Skin epidermis (tissue), 12 donors: Measurements from ENCODE around the gene UBE2H.
"Not testable (repeated sequence)": the region's sequence is repeated elsewhere in the genome, so short reads cannot be mapped to it uniquely, and the experiment has no call there.

Source experiments
- H3K27ac ChIP-seq, 21 experiments: fragments of 200-600 bp; sonication (generic) in 11 of 21; one replicate each; pipeline ENCODE4 v1.5.0; 2020; ENCODE audit warnings: mild to moderate bottlenecking in 3 of 21, inconsistent platforms in 2 of 21, moderate library complexity in 2 of 21
- H3K4me3 ChIP-seq, 7 experiments: fragments of 200-600 bp; sonication (generic) in 2 of 7; one replicate each; pipeline ENCODE4 v1.5.0; 2020; ENCODE audit warnings: inconsistent platforms in 2 of 7, mild to moderate bottlenecking in 2 of 7, moderate library complexity in 1 of 7

UBE2H gene

DNA sequence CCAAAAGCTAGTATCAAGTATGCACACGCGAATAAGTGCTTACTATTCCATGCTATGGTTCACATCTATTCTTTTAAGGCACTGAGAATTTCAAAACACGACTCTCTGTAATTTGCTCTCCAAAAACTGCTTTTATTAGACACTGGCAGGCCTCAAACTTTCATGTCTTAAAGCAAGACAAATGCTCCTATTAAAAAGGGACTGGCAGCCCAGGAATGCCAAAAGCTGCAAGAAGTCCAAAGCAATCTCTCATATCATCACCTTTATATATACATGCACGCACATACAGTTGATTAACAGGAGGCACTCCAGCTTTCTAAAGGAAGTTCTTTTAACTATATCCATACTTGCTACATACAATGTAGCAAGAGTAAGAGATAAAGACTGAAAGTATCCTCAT, 34.8 kb downstream of the UBE2H start:
- no peak overlapping the region for H3K27ac ChIP-seq

DNA sequence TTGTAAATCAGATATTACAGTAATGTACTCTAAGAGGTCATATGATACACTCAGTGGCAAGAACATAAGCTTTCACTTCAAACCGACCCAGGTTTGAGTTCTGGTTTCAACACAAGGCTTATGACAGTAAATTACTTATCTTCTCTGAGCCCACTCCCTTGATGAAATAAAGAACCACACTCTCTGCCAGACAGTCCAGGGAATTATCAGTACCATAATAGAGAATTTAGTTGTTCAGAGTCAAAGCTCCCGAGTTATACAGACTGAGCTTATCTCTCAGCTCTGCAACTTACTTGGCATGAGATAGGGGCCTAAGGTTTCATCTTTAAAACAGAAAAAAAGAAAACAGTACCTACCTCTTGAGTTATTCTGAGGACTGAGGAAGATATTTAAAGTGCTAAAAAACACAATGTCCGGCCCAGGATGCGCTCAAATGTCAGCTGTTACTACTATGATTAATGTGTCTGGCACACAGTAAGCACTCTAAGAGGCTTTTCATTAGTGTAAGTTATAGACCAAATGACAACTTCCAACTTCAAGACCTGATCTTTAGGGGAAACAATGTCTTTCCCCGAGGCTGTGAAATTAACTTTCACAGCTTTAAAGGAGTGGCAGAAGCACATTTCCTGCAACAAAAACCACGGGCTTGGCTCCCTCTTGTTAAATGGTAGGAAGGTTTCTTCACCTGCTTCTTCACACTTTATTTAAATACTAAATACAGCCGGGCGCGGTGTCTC, 38.1 kb downstream of the UBE2H start:
- Histone ChIP-seq H3K27ac (peak overlapping the region in 3 of 21 experiments; percentile 11 to 27 (median 23)), H3K4me3 (no peak overlapping the region)

More for the DNA sequence above, 34.8 kb downstream of the UBE2H start:
- H3K4me3 ChIP-seq: no peak overlapping the region

DNA sequence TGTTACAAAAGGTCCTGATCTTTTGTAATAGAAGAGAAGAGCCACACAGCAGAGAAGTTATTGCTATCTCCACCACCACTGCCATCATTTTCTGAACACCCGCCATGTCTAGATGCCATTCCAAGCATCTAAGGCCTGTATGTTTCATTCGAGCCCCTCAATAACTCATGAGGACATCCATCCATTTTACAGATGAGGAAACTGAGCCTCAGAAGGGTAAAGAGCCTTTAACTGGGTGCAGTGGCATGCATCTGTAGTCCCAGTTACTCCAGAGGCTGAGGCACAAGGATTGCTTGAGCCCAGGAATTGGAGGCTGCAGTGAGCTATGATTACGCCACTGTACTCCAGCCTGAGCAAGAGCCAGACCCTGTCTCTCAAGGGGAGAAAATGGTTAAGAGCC, 39.3 kb downstream of the UBE2H start:
- no peak overlapping the region for H3K4me3 ChIP-seq
- no peak overlapping the region for H3K27ac ChIP-seq

DNA sequence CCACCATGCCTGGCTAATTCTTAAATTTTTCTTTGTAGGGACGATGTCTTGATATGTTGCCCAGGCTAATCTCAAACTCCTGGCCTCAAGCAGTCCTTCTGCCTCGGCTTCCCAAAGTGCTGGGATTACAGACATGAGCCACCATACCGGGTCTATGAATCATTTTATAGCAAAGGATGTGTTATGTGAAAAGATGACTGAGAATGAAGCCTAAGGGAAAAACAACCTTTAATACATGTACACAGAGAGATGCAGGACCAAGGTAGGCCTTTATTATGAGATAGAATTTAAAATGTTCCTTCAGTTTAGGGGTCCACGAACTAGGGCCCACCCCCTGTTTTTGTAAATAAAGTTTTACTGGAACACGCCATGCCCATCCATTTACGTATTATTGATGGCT, 41.0 kb downstream of the UBE2H start:
- Histone ChIP-seq H3K27ac (no peak overlapping the region), H3K4me3 (no peak overlapping the region)

DNA sequence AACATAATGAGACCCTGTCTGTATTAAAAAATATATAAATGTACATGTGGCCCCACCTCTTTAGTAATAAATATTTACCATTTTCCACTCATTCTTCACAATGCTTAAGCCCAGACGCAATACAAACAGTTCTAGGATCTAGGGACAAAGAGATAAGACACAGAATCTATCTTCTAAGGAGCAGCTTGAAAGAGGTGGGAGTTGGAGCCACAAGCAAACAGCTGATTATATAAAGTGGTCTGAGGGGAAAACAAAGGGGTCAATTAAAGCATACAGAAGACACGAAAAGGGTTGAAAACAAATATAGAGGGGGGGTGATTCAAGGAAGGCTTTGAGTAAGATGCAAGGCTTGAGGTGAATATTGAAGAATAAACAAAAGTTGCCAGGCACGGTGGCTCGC, 43.1 kb downstream of the UBE2H start:
- Histone ChIP-seq H3K4me3 (no peak overlapping the region), H3K27ac (no peak overlapping the region)

DNA sequence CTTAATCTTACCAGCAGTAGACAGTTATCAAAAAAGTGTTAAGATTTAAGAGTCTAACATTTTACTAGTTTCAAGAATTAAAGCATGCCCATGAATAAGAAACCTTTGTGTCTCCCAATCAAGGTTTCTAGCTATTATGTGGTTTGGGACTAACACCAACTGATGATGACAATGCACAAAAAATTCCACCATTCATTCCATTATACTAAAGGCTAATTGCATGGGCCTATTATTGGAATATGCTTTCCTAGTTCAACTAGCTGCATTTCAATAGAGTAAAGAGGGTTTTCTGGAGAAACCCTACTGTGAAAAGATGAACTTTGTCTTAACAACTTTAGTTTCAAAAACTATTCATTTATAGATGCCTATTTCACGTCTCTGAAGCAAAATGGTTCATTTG, 44.6 kb downstream of the UBE2H start:
- H3K4me3 ChIP-seq: no peak overlapping the region
- no peak overlapping the region for H3K27ac ChIP-seq

DNA sequence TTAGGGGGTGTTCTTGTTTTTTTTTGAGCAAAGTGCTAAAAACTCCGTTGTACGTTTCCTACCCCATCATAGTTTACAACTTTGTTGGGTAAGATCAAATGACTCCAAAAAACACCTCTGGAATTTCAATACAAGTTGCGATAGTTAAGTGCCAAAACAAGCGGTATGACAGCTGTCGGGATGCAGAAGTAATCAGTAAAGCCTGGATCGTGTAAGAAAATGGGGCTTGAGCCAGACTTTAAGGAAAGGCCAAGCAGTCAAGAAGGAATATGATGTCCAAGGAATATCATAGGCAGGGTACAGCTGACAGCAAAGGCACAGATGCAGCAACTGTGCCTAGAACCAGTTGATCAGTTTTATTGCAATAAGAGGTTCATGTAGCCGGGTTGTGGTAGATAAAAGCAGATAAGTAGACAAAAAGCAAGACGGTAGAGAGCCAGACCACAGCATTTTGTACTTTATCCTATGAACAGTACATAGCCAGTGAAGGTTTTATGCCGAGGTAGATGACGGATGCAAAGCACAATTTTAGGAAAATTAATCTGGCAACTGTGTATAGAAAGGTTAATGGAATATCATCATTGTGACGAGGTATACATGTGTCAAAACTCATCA, 45.5 kb downstream of the UBE2H start:
- Histone ChIP-seq H3K27ac (peak overlapping the region in 2 of 21 experiments; percentile 37 to 45), H3K4me3 (no peak overlapping the region)

DNA sequence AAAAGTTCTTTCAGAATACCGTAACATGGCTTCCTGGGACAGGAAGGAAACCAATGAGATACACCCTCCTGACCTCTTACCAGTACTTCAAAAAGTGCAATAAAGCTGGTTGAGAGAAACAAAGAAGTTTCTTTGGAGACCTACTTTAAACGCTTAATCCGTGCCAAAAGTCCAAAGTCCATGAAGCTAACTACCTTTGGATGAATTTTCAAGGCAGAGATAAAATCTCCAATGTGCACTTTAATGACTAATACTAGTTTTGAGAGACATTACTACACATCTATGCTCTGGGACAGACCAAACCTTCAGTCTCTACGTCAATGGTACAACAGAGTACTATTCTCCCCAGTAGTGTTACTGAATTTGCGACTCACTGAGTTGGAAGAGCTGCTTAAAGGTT, 46.1 kb downstream of the UBE2H start:
- no peak overlapping the region for H3K4me3 ChIP-seq
- H3K27ac ChIP-seq: peak overlapping the region in 2 of 21 experiments; percentile 37 to 45

DNA sequence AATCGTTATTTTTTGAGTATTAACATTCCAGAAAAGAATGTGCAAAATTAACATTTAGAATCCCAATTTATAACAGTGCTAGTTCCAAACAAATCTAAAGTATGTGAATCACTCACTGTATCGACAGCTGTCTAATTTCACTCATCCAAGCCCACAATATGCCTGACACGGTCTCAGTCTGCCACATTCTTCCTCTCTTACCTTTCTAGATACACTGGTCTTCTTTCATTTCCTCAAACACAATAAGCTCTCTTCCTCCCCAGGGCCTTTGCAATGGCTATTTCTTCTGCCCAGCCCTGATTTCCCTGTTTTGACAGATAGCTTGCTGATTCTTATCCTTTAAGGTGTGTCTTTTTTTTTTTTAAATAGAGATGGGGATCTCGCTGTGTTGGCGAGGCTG, 48.8 kb downstream of the UBE2H start:
- Histone ChIP-seq H3K27ac (no peak overlapping the region), H3K4me3 (no peak overlapping the region)

DNA sequence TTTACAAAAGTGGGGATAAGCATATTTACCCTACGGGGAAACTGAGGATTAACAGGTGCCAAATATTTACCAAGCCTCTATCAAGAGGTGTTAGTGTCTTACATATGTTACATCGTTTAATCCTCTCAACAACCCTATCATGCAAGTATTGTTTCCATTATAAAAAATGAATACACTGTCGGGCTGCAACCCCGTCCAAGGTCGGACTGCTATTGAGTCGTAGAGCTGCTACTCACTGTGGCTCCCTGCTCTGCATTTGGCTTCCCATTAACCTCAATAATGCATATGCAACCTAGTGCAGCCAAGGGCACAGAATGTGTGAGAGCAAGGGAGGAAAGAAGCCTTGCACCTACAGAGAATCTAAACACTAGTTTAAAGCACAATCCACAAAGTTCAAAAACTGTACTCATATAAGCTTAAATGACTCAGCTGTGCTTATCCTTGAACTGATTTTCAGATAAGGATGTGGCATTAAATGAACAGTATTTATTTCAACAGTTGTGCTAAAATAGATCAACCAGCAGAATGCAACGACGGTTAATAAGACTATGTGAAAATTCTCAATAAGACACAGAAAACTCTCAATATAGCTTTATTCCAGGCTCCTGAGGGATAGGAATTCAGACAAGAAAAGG, 49.9 kb downstream of the UBE2H start:
- no peak overlapping the region for H3K27ac ChIP-seq
- H3K4me3 ChIP-seq: no peak overlapping the region

DNA sequence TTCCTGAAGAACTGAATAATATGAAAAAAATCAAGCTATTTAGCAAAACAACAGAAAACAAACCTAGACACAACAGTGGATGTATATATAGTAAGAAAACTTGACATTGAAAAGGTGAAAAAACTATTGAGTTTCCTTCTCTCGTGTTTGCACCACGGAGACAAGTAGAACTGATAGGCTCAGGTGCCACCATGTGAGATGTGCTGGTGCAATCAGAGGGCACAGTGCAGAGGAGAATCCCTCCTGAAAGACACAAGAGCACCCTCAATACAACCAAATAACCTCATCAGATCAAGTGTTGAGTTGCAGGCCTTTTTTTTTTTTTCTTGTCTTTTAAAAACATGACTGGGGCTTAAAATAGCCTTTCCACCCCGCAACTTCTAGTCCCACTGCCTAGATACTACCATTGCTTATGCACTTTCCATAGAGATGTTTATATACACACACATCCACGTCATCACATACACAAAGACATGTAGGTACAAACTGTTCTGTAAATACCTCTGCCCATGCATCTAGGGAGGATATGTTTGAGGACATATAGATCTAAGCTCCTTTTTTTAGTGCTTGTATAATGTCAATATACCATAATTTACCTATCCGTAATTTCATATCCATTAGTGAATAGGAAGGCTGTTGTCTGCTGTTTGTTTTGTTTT, 54.1 kb downstream of the UBE2H start:
- Histone ChIP-seq H3K27ac (no peak overlapping the region), H3K4me3 (no peak overlapping the region)

DNA sequence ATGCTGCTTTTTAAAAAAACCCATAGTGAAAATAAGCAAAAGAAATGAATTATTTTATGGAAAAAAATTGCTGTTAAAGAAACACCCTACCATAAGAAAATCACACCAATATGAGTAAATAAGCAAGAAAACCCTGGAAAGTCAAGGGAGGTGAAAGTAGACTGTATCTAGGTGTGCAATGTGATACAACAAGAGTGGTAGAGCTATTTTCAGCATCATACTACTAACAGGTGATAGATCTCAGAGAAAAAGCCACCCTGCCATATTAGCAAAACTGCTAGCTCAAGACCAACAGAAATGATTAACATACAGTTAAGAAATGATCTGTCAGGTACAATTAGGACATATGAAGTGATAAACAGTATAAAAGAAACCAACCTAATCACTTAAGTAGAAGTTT, 54.8 kb downstream of the UBE2H start:
- H3K27ac ChIP-seq: no peak overlapping the region

DNA sequence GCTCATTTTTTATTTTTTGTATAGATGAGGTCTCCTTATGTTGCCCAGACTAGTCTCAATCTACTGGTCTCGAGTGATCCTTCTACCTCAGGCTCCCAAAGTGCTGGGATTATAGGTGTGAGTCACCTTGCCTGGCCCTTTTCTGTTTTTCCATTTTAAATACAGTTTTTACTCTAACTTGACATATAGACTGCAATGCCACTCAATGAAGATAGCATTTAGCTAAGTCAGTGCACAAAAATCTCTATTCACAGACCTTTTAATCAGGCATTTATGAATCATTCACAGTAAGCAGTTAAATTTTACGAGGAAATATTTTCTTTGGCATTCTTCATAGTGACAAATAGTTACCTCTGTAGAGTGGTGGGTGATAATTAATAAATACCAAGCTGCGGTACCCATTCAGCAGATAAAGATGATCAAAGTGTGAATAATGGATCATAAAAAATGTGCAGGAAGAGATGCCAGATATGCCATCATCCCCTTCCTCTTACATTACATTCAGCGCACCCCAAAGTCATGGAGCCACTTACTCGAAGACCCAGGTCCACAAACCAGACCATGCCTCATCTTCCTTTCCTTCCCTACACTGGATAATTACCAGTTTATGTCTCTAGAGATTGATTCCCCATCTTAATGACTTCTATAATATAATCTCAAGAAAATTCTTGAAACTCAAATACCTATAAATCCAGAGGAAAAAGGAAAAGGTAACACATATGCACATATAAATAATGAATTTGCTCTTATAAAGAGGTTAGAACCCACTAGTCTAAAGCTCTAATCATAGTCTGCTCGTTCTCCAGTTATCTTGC, 56.0 kb downstream of the UBE2H start:
- Histone ChIP-seq H3K4me3 (no peak overlapping the region), H3K27ac (no peak overlapping the region)

More for the DNA sequence above, 54.8 kb downstream of the UBE2H start:
- no peak overlapping the region for H3K4me3 ChIP-seq

DNA sequence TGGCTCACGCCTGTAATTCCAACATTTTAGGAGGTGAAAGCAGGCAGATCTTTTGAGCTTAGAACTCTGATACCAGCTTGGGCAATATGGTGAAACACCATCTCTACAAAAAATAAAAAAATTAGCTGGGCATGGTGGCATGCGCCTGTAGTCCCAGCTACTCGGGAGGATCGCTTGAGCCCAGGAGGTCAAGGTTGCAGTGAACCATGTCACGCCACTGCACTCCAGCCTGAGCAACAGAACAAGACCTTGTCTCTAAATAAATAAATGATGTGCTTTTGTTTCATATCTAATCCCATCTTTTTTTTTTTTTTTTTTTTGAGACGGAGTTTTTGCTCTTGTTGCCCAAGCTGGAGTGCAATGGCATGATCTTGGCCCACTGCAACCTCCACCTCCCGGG, 58.6 kb downstream of the UBE2H start:
- H3K27ac ChIP-seq, H3K4me3 ChIP-seq: not testable (repeated sequence)

DNA sequence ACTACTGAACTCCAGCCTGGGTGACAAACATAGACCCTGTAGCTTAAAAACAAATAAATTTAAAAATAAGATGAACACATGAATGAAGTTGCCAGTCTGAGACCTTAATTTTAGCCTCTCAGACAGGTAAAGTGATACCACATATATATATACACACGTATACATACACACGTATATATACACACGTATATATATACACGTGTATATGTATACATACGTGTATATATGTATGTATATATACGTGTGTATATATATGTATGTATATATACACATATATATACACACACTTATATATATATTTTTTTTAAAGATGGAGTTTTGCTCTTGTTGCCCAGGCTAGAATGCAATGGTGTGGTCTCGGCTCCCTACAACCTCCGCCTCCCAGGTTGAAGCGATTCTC, 62.7 kb downstream of the UBE2H start:
- no peak overlapping the region for H3K4me3 ChIP-seq
- H3K27ac ChIP-seq: no peak overlapping the region

DNA sequence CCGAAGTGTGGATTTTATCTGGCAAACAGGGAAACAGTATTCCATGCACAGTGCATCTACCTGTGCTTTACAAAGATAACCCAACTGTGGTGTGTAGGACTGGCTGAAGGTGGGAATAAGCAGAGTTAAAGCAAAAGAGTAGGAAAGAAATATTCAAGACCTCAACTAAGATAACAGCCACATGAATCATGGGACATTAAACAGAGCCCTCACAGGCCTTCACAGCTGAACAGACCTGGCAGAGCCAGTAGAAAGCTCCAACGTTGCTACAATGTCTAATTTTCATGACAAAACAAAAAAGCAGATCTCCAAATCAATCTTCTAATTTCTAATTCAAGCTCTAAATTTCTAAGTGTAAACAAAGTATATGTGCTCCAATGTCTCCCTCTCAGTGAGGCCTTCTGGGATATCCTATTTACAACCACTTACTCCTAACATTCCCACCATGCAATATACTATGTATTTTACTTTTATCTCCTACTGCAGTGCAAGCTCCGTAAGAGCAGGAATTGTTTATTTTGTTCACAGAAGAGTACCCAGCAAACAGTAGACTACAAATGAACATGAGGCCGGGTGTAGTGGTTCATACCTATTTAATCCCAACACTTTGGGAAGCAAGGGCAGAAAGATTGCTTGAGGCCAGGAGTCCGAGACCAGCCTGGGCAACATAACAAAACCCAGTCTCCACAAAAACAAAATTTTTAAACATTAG, 63.5 kb downstream of the UBE2H start:
- Histone ChIP-seq H3K27ac (no peak overlapping the region), H3K4me3 (no peak overlapping the region)

DNA sequence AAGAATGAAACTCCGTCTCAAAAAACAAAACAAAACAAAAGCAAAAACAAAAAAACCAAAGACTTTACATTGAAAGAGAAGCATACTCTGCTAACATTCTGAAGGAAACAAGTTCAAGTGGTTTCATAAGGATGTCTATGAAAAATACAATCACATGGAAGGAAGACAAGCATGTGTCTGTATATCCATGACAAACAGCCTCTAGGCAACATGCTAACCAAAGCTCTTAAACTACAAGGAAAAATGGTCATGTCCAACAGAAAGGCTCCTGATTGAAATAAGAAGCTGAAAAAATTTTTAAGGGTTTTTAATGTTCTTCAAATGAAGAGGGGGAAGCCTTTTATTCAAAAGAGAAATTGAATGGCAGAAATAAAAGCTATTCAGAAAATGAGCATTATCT, 64.9 kb downstream of the UBE2H start:
- Histone ChIP-seq H3K27ac (no peak overlapping the region), H3K4me3 (no peak overlapping the region)

DNA sequence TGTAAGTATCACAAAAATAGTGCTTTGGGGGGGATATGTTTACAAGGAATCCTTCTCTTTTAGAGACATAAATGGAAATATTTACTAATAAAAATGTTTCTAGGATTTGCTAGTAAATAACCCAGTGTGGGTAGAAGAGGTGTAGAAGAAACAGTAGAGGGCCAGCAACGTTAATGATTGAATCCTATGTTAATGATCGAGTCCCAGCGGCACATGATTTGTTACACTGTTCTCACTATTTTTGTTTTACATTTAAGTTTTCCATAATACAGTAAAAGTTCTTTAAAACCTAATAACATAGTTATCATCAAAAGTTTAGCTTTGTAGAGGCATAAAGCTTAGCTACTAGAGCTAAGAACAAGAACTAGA, 66.0 kb downstream of the UBE2H start:
- Histone ChIP-seq H3K27ac (no peak overlapping the region), H3K4me3 (no peak overlapping the region)

DNA sequence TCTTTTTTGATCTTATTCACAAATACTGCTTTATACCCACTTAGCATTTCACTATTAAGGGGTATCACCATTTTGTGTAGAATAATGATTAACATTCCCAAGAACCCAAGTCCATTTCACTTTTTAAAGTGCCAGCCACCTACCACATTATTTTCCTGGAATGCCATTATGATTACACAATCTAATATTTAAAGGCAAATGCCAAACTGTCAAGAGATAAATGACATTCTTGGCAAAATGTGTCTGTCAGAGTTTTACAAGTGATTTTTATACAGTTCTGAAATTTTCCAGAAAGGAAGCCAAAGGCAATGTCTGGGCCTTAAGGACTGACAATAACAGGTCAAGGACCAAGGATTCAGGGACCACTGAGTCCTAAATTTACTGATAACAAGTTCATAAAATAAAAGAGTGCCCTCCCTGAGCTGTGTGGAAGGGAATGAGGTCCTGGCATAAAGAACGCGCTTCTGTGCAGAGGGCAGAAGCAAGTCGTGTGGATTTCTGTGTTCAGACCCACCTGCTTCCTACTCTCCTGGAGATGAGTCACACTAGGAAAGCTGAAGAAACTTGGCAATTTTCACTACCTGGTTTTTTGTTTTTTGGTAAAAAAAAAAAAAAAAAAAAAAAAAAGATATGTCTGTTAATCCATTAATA, 66.5 kb downstream of the UBE2H start:
- Histone ChIP-seq H3K4me3 (no peak overlapping the region), H3K27ac (no peak overlapping the region)
